PFSK-1 (cell line): ENCODE results near the gene ZNF674.

Source experiments
- FOXP2 ChIP-seq: optimal IDR thresholded peaks from 2 replicates; pipeline ENCODE3; 2011; ENCODE audit warnings: borderline replicate concordance, control low read depth, inconsistent platforms; ENCODE audit not compliant: insufficient read depth; ENCODE audit errors: extremely low read length, extremely low read depth
- POLR2AphosphoS5 ChIP-seq: IDR thresholded peaks from 2 replicates; pipeline ENCODE4 v1.6.1; 2012; ENCODE audit warnings: low read depth, mild to moderate bottlenecking, control low read depth, low read length, moderate library complexity
- REST ChIP-seq, 2 experiments: IDR thresholded peaks; 2 replicates each; pipeline versions ENCODE4 v1.6.1 to v1.8.0; 2011 to 2012; ENCODE audit warnings: low read depth in 2 of 2, low read length in 2 of 2, control low read depth in 1 of 2, inconsistent platforms in 1 of 2, mild to moderate bottlenecking in 1 of 2, moderate library complexity in 1 of 2; ENCODE audit not compliant: insufficient read depth in 1 of 2
- SIN3A ChIP-seq: IDR thresholded peaks from 2 replicates; pipeline ENCODE4 v1.6.1; 2012; ENCODE audit warnings: mild to moderate bottlenecking, low read length, moderate library complexity, borderline replicate concordance; ENCODE audit not compliant: insufficient read depth
- TAF1 ChIP-seq: IDR thresholded peaks from 2 replicates; pipeline ENCODE4 v1.6.1; 2012; ENCODE audit warnings: low read length, control low read depth, borderline replicate concordance; ENCODE audit not compliant: insufficient read depth

The ZNF674 gene

DNA sequence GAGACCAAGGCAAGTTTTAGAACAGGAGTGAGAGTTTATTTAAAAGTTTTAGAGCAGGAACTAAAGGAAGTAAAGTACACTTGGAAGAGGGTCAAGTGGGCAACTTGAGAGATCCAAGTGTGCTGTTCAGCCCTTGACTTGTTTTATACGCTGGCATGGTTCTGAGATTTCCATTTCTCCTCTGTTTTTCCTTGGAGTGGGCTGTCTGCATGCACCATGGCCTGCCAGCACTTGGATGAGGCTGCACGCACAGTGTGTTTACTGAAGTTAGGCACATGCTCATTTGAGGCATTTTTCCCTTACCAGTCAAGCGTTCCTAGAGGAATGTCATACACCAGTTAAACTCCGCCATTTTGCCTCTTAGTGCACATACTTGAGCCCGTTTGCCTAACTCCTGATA, 8.7 kb upstream of the ZNF674 start:
- TF ChIP-seq SIN3A (no peak), FOXP2 (no peak), POLR2AphosphoS5 (no peak), TAF1 (no peak), REST (IDR thresholded peaks at IDR 0.05; ENCODE audit: insufficient read depth in 1 of 2, low read depth in 2 of 2, low read length in 2 of 2) (no peak)

DNA sequence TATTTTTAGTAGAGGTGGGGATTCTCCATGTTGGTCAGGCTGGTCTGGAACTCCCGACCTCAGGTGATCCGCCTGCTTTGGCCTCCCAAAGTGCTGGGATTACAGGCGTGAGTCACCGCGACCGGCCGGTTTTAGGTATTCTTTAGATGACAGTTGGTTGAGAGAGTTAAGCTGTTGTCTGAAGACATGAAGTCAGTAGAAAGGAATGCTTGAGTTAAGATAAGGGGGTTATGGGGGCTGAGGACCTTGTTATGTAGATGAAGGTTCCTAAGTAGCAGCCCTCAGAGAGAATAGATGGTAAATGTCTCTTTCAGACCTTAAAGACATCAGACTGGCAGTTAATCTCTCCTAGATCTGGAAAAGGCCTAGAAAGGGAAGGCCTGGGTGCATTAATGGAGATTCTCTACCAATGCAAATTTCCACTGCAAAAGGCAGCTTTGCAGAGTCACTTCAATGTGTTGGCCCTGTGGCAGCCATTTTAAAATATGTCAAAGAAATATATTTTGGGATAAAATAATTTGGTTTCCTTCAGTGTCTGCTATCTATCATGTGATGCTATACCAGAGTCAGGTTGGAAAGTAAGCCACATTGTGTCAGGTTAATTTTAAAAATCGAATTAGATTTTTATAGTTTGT, 6.4 kb upstream of the ZNF674 start:
- TF ChIP-seq POLR2AphosphoS5: no peak
- no peak for TF ChIP-seq REST (IDR thresholded peaks at IDR 0.05; ENCODE audit: insufficient read depth in 1 of 2, low read depth in 2 of 2, low read length in 2 of 2)
- TF ChIP-seq FOXP2: no peak
- no peak for TF ChIP-seq TAF1
- no peak for TF ChIP-seq SIN3A

GRCh38 chrX:46549914-46550313, 4.7 kb upstream of the ZNF674 start:
- TF ChIP-seq SIN3A (no peak), TAF1 (no peak), REST (IDR thresholded peaks at IDR 0.05; ENCODE audit: insufficient read depth in 1 of 2, low read depth in 2 of 2, low read length in 2 of 2) (no peak), POLR2AphosphoS5 (no peak), FOXP2 (no peak)

DNA sequence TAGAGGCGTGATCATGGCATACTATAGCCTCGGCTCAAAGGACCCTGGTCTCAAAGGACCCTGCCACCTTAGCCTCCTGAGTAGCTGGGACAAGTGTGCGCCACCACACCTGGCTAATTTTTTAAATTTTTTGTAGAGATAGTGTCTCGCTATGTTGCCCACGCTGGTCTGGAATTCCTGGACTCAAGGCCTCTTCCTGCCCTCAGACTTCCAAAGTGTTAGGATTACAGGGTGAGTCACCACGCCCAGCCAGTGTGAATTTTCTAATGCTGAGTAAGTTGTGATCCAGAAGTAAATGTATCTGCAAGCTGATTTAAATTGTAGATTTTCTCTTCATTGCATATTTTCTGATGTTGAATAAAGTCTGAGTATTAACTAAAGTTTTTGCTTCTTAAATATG, 2.6 kb upstream of the ZNF674 start:
- no peak for TF ChIP-seq SIN3A
- no peak for TF ChIP-seq TAF1
- TF ChIP-seq FOXP2: no peak
- no peak for TF ChIP-seq POLR2AphosphoS5
- no peak for TF ChIP-seq REST (IDR thresholded peaks at IDR 0.05; ENCODE audit: insufficient read depth in 1 of 2, low read depth in 2 of 2, low read length in 2 of 2)

DNA sequence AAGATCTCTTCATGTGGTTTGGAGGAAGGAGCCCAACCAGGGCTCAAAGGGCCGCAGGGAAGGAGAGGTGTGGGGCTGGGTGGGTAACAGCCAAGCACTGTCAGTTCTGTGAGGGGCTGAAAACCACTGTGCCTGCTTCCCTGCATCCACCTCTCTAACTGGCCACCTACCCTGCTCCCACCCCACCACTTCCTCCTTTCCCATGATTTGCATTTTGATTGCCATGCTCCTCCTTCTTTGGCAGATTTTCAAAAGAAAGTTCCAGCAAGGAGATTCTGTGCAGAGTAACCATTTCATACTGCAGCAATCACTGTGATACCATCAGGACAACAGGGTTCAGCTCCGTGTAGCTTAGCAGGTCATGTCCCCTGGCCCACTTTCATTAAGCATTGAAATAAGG, 1.8 kb downstream of the ZNF674 start:
- no peak for TF ChIP-seq REST (IDR thresholded peaks at IDR 0.05; ENCODE audit: insufficient read depth in 1 of 2, low read depth in 2 of 2, low read length in 2 of 2)
- TF ChIP-seq POLR2AphosphoS5: no peak
- TF ChIP-seq FOXP2: no peak
- no peak for TF ChIP-seq TAF1
- no peak for TF ChIP-seq SIN3A
